ENCODE data around the gene VAPA.
"Not testable (repeated sequence)": the region's sequence is repeated elsewhere in the genome, so short reads cannot be mapped to it uniquely, and the experiment has no call there.

VAPA gene

GRCh38 chr18:9894454-9895068, 19.3 kb upstream of the VAPA start:
- H3K27ac ChIP-seq (ENCODE audit: low read length): no peak overlapping the region
- no peak for TF ChIP-seq EZH2phosphoT487 (IDR thresholded peaks at IDR 0.05; ENCODE audit: low read depth)
- TF ChIP-seq CTCF (IDR thresholded peaks at IDR 0.05; ENCODE audit: low read depth, low read length): no peak
- H3K9me3 ChIP-seq (ENCODE audit: insufficient read depth, low read length): no peaks in the 10 kb centered on the region
- no peak overlapping the region for H3K4me3 ChIP-seq (ENCODE audit: low read length)
- no peaks in the 10 kb centered on the region for H3K4me1 ChIP-seq (ENCODE audit: low read length)
- H3K4me2 ChIP-seq (ENCODE audit: low read length): no peak overlapping the region
- H3K27me3 ChIP-seq (ENCODE audit: low read depth, low read length): no peaks in the 10 kb centered on the region
- H2AFZ ChIP-seq (ENCODE audit: low read depth, low read length): no peak overlapping the region
- H4K20me1 ChIP-seq (ENCODE audit: insufficient read depth, low read length): no peaks in the 10 kb centered on the region
- no peak overlapping the region for H3K9ac ChIP-seq (ENCODE audit: low read length)
- no peaks in the 10 kb centered on the region for H3K79me2 ChIP-seq (ENCODE audit: low read length)
- no peaks in the 10 kb centered on the region for H3K36me3 ChIP-seq (replicated peaks; ENCODE audit: low read depth, low read length)

GRCh38 chr18:9897129-9897528, 16.7 kb upstream of the VAPA start:
- Histone ChIP-seq H4K20me1 (ENCODE audit: insufficient read depth, low read length) (no peaks in the 10 kb centered on the region), H3K27me3 (ENCODE audit: low read depth, low read length) (no peaks in the 10 kb centered on the region), H3K9me3 (ENCODE audit: insufficient read depth, low read length) (no peaks in the 10 kb centered on the region), H3K9ac (ENCODE audit: low read length) (no peak overlapping the region), H3K36me3 (replicated peaks; ENCODE audit: low read depth, low read length) (no peaks in the 10 kb centered on the region), H3K4me3 (ENCODE audit: low read length) (no peak overlapping the region), H3K4me2 (ENCODE audit: low read length) (no peak overlapping the region), H3K79me2 (ENCODE audit: low read length) (no peaks in the 10 kb centered on the region), H2AFZ (ENCODE audit: low read depth, low read length) (no peak overlapping the region), H3K27ac (ENCODE audit: low read length) (no peak overlapping the region), H3K4me1 (ENCODE audit: low read length) (no peaks in the 10 kb centered on the region)
- TF ChIP-seq CTCF (IDR thresholded peaks at IDR 0.05; ENCODE audit: low read depth, low read length) (no peak), EZH2phosphoT487 (IDR thresholded peaks at IDR 0.05; ENCODE audit: low read depth) (no peak)

GRCh38 chr18:9897787-9898291, 16.0 kb upstream of the VAPA start:
- H3K79me2 ChIP-seq (ENCODE audit: low read length); H3K4me2 ChIP-seq (ENCODE audit: low read length); H3K9ac ChIP-seq (ENCODE audit: low read length); H3K27me3 ChIP-seq (ENCODE audit: low read depth, low read length); H3K36me3 ChIP-seq (replicated peaks; ENCODE audit: low read depth, low read length); H2AFZ ChIP-seq (ENCODE audit: low read depth, low read length); H4K20me1 ChIP-seq (ENCODE audit: insufficient read depth, low read length); H3K9me3 ChIP-seq (ENCODE audit: insufficient read depth, low read length); H3K27ac ChIP-seq (ENCODE audit: low read length); H3K4me3 ChIP-seq (ENCODE audit: low read length); H3K4me1 ChIP-seq (ENCODE audit: low read length): not testable (repeated sequence)

DNA sequence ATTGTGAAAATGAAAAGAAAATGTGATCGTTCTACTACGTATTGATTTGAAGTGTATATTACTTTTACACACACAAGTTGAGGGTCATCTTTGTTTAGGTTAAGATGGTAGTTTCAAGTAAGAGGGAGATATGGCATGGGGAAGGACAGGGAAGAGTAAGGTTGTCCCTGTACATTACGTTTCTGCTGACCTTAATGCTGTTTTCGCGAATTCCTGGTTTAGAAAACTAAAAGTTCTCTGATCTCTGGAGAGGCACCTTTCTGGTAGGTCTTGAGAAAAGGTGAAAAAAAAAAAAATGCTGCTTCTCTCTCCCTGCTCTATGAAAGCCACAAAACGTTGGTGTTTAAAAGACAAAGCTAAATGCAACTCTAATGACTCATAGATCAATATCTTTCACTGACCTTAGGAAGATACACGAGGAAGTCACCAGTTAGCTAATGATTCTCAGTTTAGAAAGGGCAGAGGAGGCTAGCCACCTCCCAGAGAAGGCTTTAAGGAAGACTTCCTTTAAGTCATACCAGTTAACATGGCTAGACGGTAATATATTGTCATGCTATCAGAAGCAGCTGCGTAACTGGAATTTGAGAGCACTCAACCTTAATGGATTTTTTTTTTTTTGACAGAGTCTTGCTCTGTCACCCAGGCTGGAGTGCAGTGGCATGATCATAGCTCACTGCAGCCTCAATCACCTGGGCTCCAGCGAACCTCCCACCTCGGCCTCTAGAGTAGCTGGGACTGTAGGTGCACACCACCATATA, 14.8 kb upstream of the VAPA start:
- Histone ChIP-seq H3K4me2 (ENCODE audit: low read length) (no peak overlapping the region), H3K9ac (ENCODE audit: low read length) (no peak overlapping the region), H3K4me3 (ENCODE audit: low read length) (no peak overlapping the region), H3K27me3 (ENCODE audit: low read depth, low read length) (no peaks in the 10 kb centered on the region), H2AFZ (ENCODE audit: low read depth, low read length) (no peak overlapping the region), H3K27ac (ENCODE audit: low read length) (no peak overlapping the region), H3K4me1 (ENCODE audit: low read length) (no peaks in the 10 kb centered on the region), H3K36me3 (replicated peaks; ENCODE audit: low read depth, low read length) (no peaks in the 10 kb centered on the region), H4K20me1 (ENCODE audit: insufficient read depth, low read length) (no peaks in the 10 kb centered on the region), H3K9me3 (ENCODE audit: insufficient read depth, low read length) (no peaks in the 10 kb centered on the region), H3K79me2 (ENCODE audit: low read length) (no peaks in the 10 kb centered on the region)
- no peak for TF ChIP-seq EZH2phosphoT487 (IDR thresholded peaks at IDR 0.05; ENCODE audit: low read depth)

GRCh38 chr18:9899550-9899930, 14.3 kb upstream of the VAPA start:
- not testable (repeated sequence) for H3K9ac ChIP-seq (ENCODE audit: low read length); H3K4me2 ChIP-seq (ENCODE audit: low read length); H3K27ac ChIP-seq (ENCODE audit: low read length); H2AFZ ChIP-seq (ENCODE audit: low read depth, low read length); H3K27me3 ChIP-seq (ENCODE audit: low read depth, low read length); H3K79me2 ChIP-seq (ENCODE audit: low read length); H3K4me1 ChIP-seq (ENCODE audit: low read length); H3K4me3 ChIP-seq (ENCODE audit: low read length); H3K36me3 ChIP-seq (replicated peaks; ENCODE audit: low read depth, low read length); H4K20me1 ChIP-seq (ENCODE audit: insufficient read depth, low read length); H3K9me3 ChIP-seq (ENCODE audit: insufficient read depth, low read length)
